Fibroblast of skin of back (primary cell): ENCODE results near the gene TNIP3.
A peak's percentile ranks its signal among the peaks of the same experiment; 100 is the strongest.

Source experiments
- DNase-seq: peaks from one replicate; pipeline ENCODE4 v3.0.0-alpha.2; 2013

TNIP3 gene

GRCh38 chr4:121138039-121138825 is 25.9 kb downstream of the TNIP3 start:
- DNase-seq: no peak

GRCh38 chr4:121130326-121130660 is 33.8 kb downstream of the TNIP3 start:
- DNase-seq: no peak

- no peak for DNase-seq
Measured at GRCh38 chr4:121129606-121130325, 34.4 kb downstream of the TNIP3 start.

GRCh38 chr4:121127100-121127499 is 37.0 kb downstream of the TNIP3 start:
- no peak for DNase-seq

- no peak for DNase-seq
Measured at GRCh38 chr4:121126449-121127006, 37.6 kb downstream of the TNIP3 start.

GRCh38 chr4:121125498-121125885 is 38.6 kb downstream of the TNIP3 start:
- DNase-seq: no peak

GRCh38 chr4:121122661-121123060 is 41.5 kb downstream of the TNIP3 start:
- DNase-seq: peak; percentile 5

- no peak for DNase-seq
Measured at GRCh38 chr4:121119715-121120114, 44.4 kb downstream of the TNIP3 start.

GRCh38 chr4:121118344-121118743 is 45.8 kb downstream of the TNIP3 start:
- no peak for DNase-seq

- DNase-seq: no peak
Measured at GRCh38 chr4:121114756-121115155, 49.4 kb downstream of the TNIP3 start.

- no peak for DNase-seq
Measured at GRCh38 chr4:121112530-121112929, 51.6 kb downstream of the TNIP3 start.

GRCh38 chr4:121108557-121108956 is 55.6 kb downstream of the TNIP3 start:
- no peak for DNase-seq

- DNase-seq: no peak
Measured at GRCh38 chr4:121107507-121107906, 56.6 kb downstream of the TNIP3 start.

GRCh38 chr4:121100093-121100775 is 63.9 kb downstream of the TNIP3 start:
- DNase-seq: no peak

- no peak for DNase-seq
Measured at GRCh38 chr4:121098266-121098665, 65.9 kb downstream of the TNIP3 start.

GRCh38 chr4:121096629-121097028 is 67.5 kb downstream of the TNIP3 start:
- peak; percentile 57 for DNase-seq

- DNase-seq: peak; percentile 48
Measured at GRCh38 chr4:121096191-121096590, 67.9 kb downstream of the TNIP3 start.

GRCh38 chr4:121094297-121094966 is 69.7 kb downstream of the TNIP3 start:
- DNase-seq: no peak

- DNase-seq: no peak
Measured at GRCh38 chr4:121093261-121093660, 70.9 kb downstream of the TNIP3 start.

GRCh38 chr4:121091941-121092340 is 72.2 kb downstream of the TNIP3 start:
- no peak for DNase-seq

- no peak for DNase-seq
Measured at GRCh38 chr4:121088867-121089266, 75.3 kb downstream of the TNIP3 start.
